Measurements from ENCODE around the gene EMX2.

Gene EMX2

GRCh38 chr10:117552156-117552631 is 9.6 kb downstream of the EMX2 start:
- no peak for DNase-seq (ENCODE audit: low spot score in 2 of 2)
- no peaks in the 10 kb centered on the region for H3K4me1 ChIP-seq
- H3K9me3 ChIP-seq: no peaks in the 10 kb centered on the region
- H3K36me3 ChIP-seq (replicated peaks): no peaks in the 10 kb centered on the region
- no peak overlapping the region for H3K4me3 ChIP-seq
- H3K27me3 ChIP-seq (ENCODE audit: low read depth): no peaks in the 10 kb centered on the region
- in situ Hi-C loops (cut with MboI; ENCODE audit: low sequenced_read_pairs): no loop called here

- no peaks in the 10 kb centered on the region for H3K36me3 ChIP-seq (replicated peaks)
- H3K27me3 ChIP-seq (ENCODE audit: low read depth): no peaks in the 10 kb centered on the region
- in situ Hi-C loops (cut with MboI; ENCODE audit: low sequenced_read_pairs): no loop called here
- DNase-seq (ENCODE audit: low spot score in 2 of 2): no peak
- H3K4me3 ChIP-seq: no peak overlapping the region
- H3K4me1 ChIP-seq: no peaks in the 10 kb centered on the region
- no peaks in the 10 kb centered on the region for H3K9me3 ChIP-seq
These were observed 10.2 kb downstream of the EMX2 start for GRCh38 chr10:117552701-117553141.

- no peaks in the 10 kb centered on the region for H3K27me3 ChIP-seq (ENCODE audit: low read depth)
These were observed 10.7 kb downstream of the EMX2 start for GRCh38 chr10:117553142-117553814.

GRCh38 chr10:117553815-117554172 is 11.2 kb downstream of the EMX2 start:
- H3K4me3 ChIP-seq: no peak overlapping the region
- DNase-seq (ENCODE audit: low spot score in 2 of 2): no peak
- H3K27me3 ChIP-seq (ENCODE audit: low read depth): no peaks in the 10 kb centered on the region
- no peaks in the 10 kb centered on the region for H3K9me3 ChIP-seq
- no peaks in the 10 kb centered on the region for H3K36me3 ChIP-seq (replicated peaks)
- in situ Hi-C loops (cut with MboI; ENCODE audit: low sequenced_read_pairs): no loop called here
- H3K4me1 ChIP-seq: no peaks in the 10 kb centered on the region

More at GRCh38 chr10:117553142-117553814, 10.7 kb downstream of the EMX2 start:
- Histone ChIP-seq H3K4me3 (no peak overlapping the region), H3K9me3 (no peaks in the 10 kb centered on the region), H3K4me1 (no peaks in the 10 kb centered on the region), H3K36me3 (replicated peaks) (no peaks in the 10 kb centered on the region)
- DNase-seq (ENCODE audit: low spot score in 2 of 2): no peak
- in situ Hi-C loops (cut with MboI; ENCODE audit: low sequenced_read_pairs): no loop called here

GRCh38 chr10:117554241-117554814 is 11.8 kb downstream of the EMX2 start:
- no peaks in the 10 kb centered on the region for H3K4me1 ChIP-seq
- H3K27me3 ChIP-seq (ENCODE audit: low read depth): no peaks in the 10 kb centered on the region
- in situ Hi-C loops (cut with MboI; ENCODE audit: low sequenced_read_pairs): no loop called here
- DNase-seq (ENCODE audit: low spot score in 2 of 2): no peak
- H3K4me3 ChIP-seq: no peak overlapping the region
- no peaks in the 10 kb centered on the region for H3K36me3 ChIP-seq (replicated peaks)
- no peaks in the 10 kb centered on the region; the same call in 1 of the 2 replicates for H3K9me3 ChIP-seq

- no peaks in the 10 kb centered on the region for H3K4me1 ChIP-seq
- in situ Hi-C loops (cut with MboI; ENCODE audit: low sequenced_read_pairs): no loop called here
- no peaks in the 10 kb centered on the region; the same call in 1 of the 2 replicates for H3K9me3 ChIP-seq
- DNase-seq (ENCODE audit: low spot score in 2 of 2): no peak
- no peaks in the 10 kb centered on the region for H3K36me3 ChIP-seq (replicated peaks)
- H3K27me3 ChIP-seq (ENCODE audit: low read depth): no peaks in the 10 kb centered on the region
- no peak overlapping the region for H3K4me3 ChIP-seq
These were observed 12.5 kb downstream of the EMX2 start for GRCh38 chr10:117555017-117555416.

GRCh38 chr10:117555863-117556262 is 13.3 kb downstream of the EMX2 start:
- in situ Hi-C loops (cut with MboI; ENCODE audit: low sequenced_read_pairs): no loop called here
- DNase-seq (ENCODE audit: low spot score in 2 of 2): no peak
- H3K4me1 ChIP-seq: no peaks in the 10 kb centered on the region

GRCh38 chr10:117556356-117556755 is 13.8 kb downstream of the EMX2 start:
- Histone ChIP-seq H3K36me3 (replicated peaks) (no peaks in the 10 kb centered on the region), H3K9me3 (no peaks in the 10 kb centered on the region; the same call in 1 of the 2 replicates), H3K27me3 (ENCODE audit: low read depth) (no peaks in the 10 kb centered on the region), H3K4me1 (no peaks in the 10 kb centered on the region), H3K4me3 (no peak overlapping the region)
- in situ Hi-C loops (cut with MboI; ENCODE audit: low sequenced_read_pairs): no loop called here
- DNase-seq (ENCODE audit: low spot score in 2 of 2): no peak

More at GRCh38 chr10:117555863-117556262, 13.3 kb downstream of the EMX2 start:
- Histone ChIP-seq H3K9me3 (no peaks in the 10 kb centered on the region; the same call in 1 of the 2 replicates), H3K36me3 (replicated peaks) (no peaks in the 10 kb centered on the region), H3K27me3 (ENCODE audit: low read depth) (no peaks in the 10 kb centered on the region), H3K4me3 (no peak overlapping the region)

- DNase-seq (ENCODE audit: low spot score in 2 of 2): no peak
- in situ Hi-C loops (cut with MboI; ENCODE audit: low sequenced_read_pairs): no loop called here
These were observed 17.2 kb downstream of the EMX2 start for GRCh38 chr10:117559712-117560111.

GRCh38 chr10:117560942-117561341 is 18.4 kb downstream of the EMX2 start:
- DNase-seq (ENCODE audit: low spot score in 2 of 2): no peak
- no peaks in the 10 kb centered on the region for H3K27me3 ChIP-seq (ENCODE audit: low read depth)
- in situ Hi-C loops (cut with MboI; ENCODE audit: low sequenced_read_pairs): no loop called here
- no peaks in the 10 kb centered on the region for H3K4me1 ChIP-seq
- H3K36me3 ChIP-seq (replicated peaks): no peaks in the 10 kb centered on the region
- no peak overlapping the region for H3K4me3 ChIP-seq
- no peaks in the 10 kb centered on the region; the same call in 1 of the 2 replicates for H3K9me3 ChIP-seq

More at GRCh38 chr10:117559712-117560111, 17.2 kb downstream of the EMX2 start:
- Histone ChIP-seq H3K4me3 (no peak overlapping the region), H3K36me3 (replicated peaks) (no peaks in the 10 kb centered on the region), H3K27me3 (ENCODE audit: low read depth) (no peaks in the 10 kb centered on the region), H3K4me1 (no peaks in the 10 kb centered on the region), H3K9me3 (no peaks in the 10 kb centered on the region; the same call in 1 of the 2 replicates)

GRCh38 chr10:117562220-117562619 is 19.7 kb downstream of the EMX2 start:
- no peaks in the 10 kb centered on the region for H3K27me3 ChIP-seq (ENCODE audit: low read depth)
- H3K4me3 ChIP-seq: no peak overlapping the region
- in situ Hi-C loops (cut with MboI; ENCODE audit: low sequenced_read_pairs): no loop called here
- H3K36me3 ChIP-seq (replicated peaks): no peaks in the 10 kb centered on the region
- H3K9me3 ChIP-seq: no peaks in the 10 kb centered on the region; the same call in 1 of the 2 replicates
- no peak for DNase-seq (ENCODE audit: low spot score in 2 of 2)
- H3K4me1 ChIP-seq: no peaks in the 10 kb centered on the region

- H3K4me1 ChIP-seq: no peaks in the 10 kb centered on the region
- no peak overlapping the region for H3K4me3 ChIP-seq
- no peaks in the 10 kb centered on the region; the same call in 1 of the 2 replicates for H3K9me3 ChIP-seq
- no peak for DNase-seq (ENCODE audit: low spot score in 2 of 2)
- in situ Hi-C loops (cut with MboI; ENCODE audit: low sequenced_read_pairs): no loop called here
- no peaks in the 10 kb centered on the region for H3K27me3 ChIP-seq (ENCODE audit: low read depth)
- no peaks in the 10 kb centered on the region for H3K36me3 ChIP-seq (replicated peaks)
These were observed 20.6 kb downstream of the EMX2 start for GRCh38 chr10:117562896-117563737.

GRCh38 chr10:117563780-117564179 is 21.2 kb downstream of the EMX2 start:
- Histone ChIP-seq H3K4me1 (no peaks in the 10 kb centered on the region), H3K27me3 (ENCODE audit: low read depth) (no peaks in the 10 kb centered on the region), H3K36me3 (replicated peaks) (no peaks in the 10 kb centered on the region), H3K9me3 (no peaks in the 10 kb centered on the region; the same call in 1 of the 2 replicates), H3K4me3 (no peak overlapping the region)
- no peak for DNase-seq (ENCODE audit: low spot score in 2 of 2)
- in situ Hi-C loops (cut with MboI; ENCODE audit: low sequenced_read_pairs): no loop called here

GRCh38 chr10:117565068-117565467 is 22.5 kb downstream of the EMX2 start:
- no peak for DNase-seq (ENCODE audit: low spot score in 2 of 2)
- H3K9me3 ChIP-seq: no peaks in the 10 kb centered on the region
- no peaks in the 10 kb centered on the region for H3K4me1 ChIP-seq
- in situ Hi-C loops (cut with MboI; ENCODE audit: low sequenced_read_pairs): no loop called here
- no peak overlapping the region for H3K4me3 ChIP-seq
- no peaks in the 10 kb centered on the region for H3K27me3 ChIP-seq (ENCODE audit: low read depth)
- no peaks in the 10 kb centered on the region for H3K36me3 ChIP-seq (replicated peaks)
